ENCODE results near the gene ESR1. TPM values are rescaled to one million over a fixed set of nuclear protein-coding genes. Genes with fewer than 3 reads are reported as not detected.

Gene ESR1
- total RNA-seq, 4 donors from 2014 or later, result 1.3 to 2.6 (median 2.2) TPM

DNA sequence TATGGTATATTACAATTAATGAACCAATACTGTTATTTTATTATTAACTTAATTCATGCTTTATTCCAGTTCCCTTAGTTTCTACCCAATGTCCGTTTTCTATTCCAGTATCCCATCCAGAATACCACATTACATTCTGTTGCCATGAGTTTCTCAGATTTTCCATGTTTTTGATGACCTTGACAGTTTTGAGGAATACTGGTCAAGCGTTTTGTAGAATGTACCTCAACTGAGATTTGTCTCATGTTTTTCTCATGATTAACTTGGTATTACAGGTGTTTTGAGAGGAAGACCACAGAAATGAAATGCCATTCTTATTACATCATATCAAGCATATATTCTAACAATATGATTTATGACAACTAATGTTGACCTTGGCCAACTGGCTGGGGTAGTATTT lies 23.8 kb upstream of the ESR1 start:
- no peaks in the 10 kb centered on the region for H3K36me3 ChIP-seq
- no peak for DNase-seq (ENCODE audit: low spot score in 2 of 2)
- no peaks in the 10 kb centered on the region for H3K9me3 ChIP-seq
- 88% methylated on average over 2 of the region's 2 CpGs for WGBS
- no peaks in the 10 kb centered on the region for H3K4me1 ChIP-seq
- H3K27ac ChIP-seq, result no peak overlapping the region
- TF ChIP-seq EP300 (IDR thresholded peaks at IDR 0.05) (no peak), POLR2A (IDR thresholded peaks at IDR 0.05) (no peak), POLR2AphosphoS5 (IDR thresholded peaks at IDR 0.05) (no peak)
- TF ChIP-seq, protein P1, sequence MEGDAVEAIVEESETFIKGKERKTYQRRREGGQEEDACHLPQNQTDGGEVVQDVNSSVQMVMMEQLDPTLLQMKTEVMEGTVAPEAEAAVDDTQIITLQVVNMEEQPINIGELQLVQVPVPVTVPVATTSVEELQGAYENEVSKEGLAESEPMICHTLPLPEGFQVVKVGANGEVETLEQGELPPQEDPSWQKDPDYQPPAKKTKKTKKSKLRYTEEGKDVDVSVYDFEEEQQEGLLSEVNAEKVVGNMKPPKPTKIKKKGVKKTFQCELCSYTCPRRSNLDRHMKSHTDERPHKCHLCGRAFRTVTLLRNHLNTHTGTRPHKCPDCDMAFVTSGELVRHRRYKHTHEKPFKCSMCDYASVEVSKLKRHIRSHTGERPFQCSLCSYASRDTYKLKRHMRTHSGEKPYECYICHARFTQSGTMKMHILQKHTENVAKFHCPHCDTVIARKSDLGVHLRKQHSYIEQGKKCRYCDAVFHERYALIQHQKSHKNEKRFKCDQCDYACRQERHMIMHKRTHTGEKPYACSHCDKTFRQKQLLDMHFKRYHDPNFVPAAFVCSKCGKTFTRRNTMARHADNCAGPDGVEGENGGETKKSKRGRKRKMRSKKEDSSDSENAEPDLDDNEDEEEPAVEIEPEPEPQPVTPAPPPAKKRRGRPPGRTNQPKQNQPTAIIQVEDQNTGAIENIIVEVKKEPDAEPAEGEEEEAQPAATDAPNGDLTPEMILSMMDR (IDR thresholded peaks at IDR 0.05), result no peak
- H3K4me3 ChIP-seq, result no peak overlapping the region
- no peaks in the 10 kb centered on the region for H3K27me3 ChIP-seq

GRCh38 chr6:151784441-151785214 lies 22.9 kb upstream of the ESR1 start:
- Histone ChIP-seq H3K9me3 (no peaks in the 10 kb centered on the region), H3K4me3 (no peak overlapping the region), H3K27me3 (no peaks in the 10 kb centered on the region), H3K27ac (no peak overlapping the region), H3K4me1 (no peaks in the 10 kb centered on the region), H3K36me3 (no peaks in the 10 kb centered on the region)
- no peak for DNase-seq (ENCODE audit: low spot score in 2 of 2)
- TF ChIP-seq POLR2AphosphoS5 (IDR thresholded peaks at IDR 0.05), result no peak
- TF ChIP-seq, protein P1 (IDR thresholded peaks at IDR 0.05), result no peak
- TF ChIP-seq POLR2A (IDR thresholded peaks at IDR 0.05), result no peak
- TF ChIP-seq EP300 (IDR thresholded peaks at IDR 0.05), result no peak

GRCh38 chr6:151796842-151797530 lies 10.5 kb upstream of the ESR1 start:
- Histone ChIP-seq H3K4me3 (no peak overlapping the region), H3K36me3 (no peaks in the 10 kb centered on the region), H3K4me1 (peaks cover 4% of the 10 kb centered on the region), H3K27ac (no peak overlapping the region), H3K9me3 (no peaks in the 10 kb centered on the region), H3K27me3 (no peaks in the 10 kb centered on the region)
- 62% methylated on average over 5 of the region's 5 CpGs for WGBS
- no peak for DNase-seq (ENCODE audit: low spot score in 2 of 2)
- TF ChIP-seq EP300 (IDR thresholded peaks at IDR 0.05) (no peak), POLR2AphosphoS5 (IDR thresholded peaks at IDR 0.05) (no peak), POLR2A (IDR thresholded peaks at IDR 0.05) (no peak)
- TF ChIP-seq, protein P1 (IDR thresholded peaks at IDR 0.05), result no peak

GRCh38 chr6:151803743-151804142 lies 3.7 kb upstream of the ESR1 start:
- 85% methylated on average over 9 of the region's 9 CpGs for WGBS
- Histone ChIP-seq H3K36me3 (no peaks in the 10 kb centered on the region), H3K9me3 (no peaks in the 10 kb centered on the region), H3K4me3 (no peak overlapping the region), H3K4me1 (peaks cover 31% of the 10 kb centered on the region), H3K27ac (no peak overlapping the region), H3K27me3 (peaks cover 19% of the 10 kb centered on the region)
- TF ChIP-seq POLR2A (IDR thresholded peaks at IDR 0.05) (no peak), POLR2AphosphoS5 (IDR thresholded peaks at IDR 0.05) (no peak), EP300 (IDR thresholded peaks at IDR 0.05) (no peak)
- TF ChIP-seq, protein P1 (IDR thresholded peaks at IDR 0.05), result no peak
- no peak for DNase-seq (ENCODE audit: low spot score in 2 of 2)

GRCh38 chr6:151804585-151805285 lies 2.7 kb upstream of the ESR1 start:
- DNase-seq (ENCODE audit: low spot score in 2 of 2), result no peak
- Histone ChIP-seq H3K4me3 (no peak overlapping the region), H3K36me3 (no peaks in the 10 kb centered on the region), H3K9me3 (no peaks in the 10 kb centered on the region), H3K27ac (no peak overlapping the region), H3K27me3 (peaks cover 26% of the 10 kb centered on the region), H3K4me1 (peaks cover 38% of the 10 kb centered on the region)
- WGBS, result 76% methylated on average over 11 of the region's 11 CpGs
- TF ChIP-seq EP300 (IDR thresholded peaks at IDR 0.05) (no peak), POLR2AphosphoS5 (IDR thresholded peaks at IDR 0.05) (no peak), POLR2A (IDR thresholded peaks at IDR 0.05) (no peak)
- TF ChIP-seq, protein P1 (IDR thresholded peaks at IDR 0.05), result no peak

Data from suprapubic skin (tissue), 4 donors.